ENCODE data around the gene XDH.

The XDH gene

GRCh38 chr2:31398881-31399280 lies 15.7 kb downstream of the XDH start:
- no peaks in the 10 kb centered on the region for H3K36me3 ChIP-seq (ENCODE audit: control insufficient read depth, low read length)
- no peaks in the 10 kb centered on the region for H3F3A ChIP-seq (ENCODE audit: control insufficient read depth, insufficient read depth)
- H3K4me1 ChIP-seq (ENCODE audit: control insufficient read depth, low read length): no peaks in the 10 kb centered on the region
- no peak overlapping the region for H3K4me2 ChIP-seq (ENCODE audit: low read length)
- no peaks in the 10 kb centered on the region for H3K9me3 ChIP-seq (ENCODE audit: control insufficient read depth, insufficient read depth, low read length)
- no peaks in the 10 kb centered on the region for H3K27me3 ChIP-seq (ENCODE audit: control insufficient read depth, low read length)
- H3K4me3 ChIP-seq (ENCODE audit: low read length): no peak overlapping the region
- no peaks in the 10 kb centered on the region for H3K79me2 ChIP-seq (ENCODE audit: control insufficient read depth, low read length)
- H3K9me2 ChIP-seq (replicated peaks; ENCODE audit: control insufficient read depth, low read length): no peaks in the 10 kb centered on the region
- TF ChIP-seq CTCF (IDR thresholded peaks at IDR 0.05; ENCODE audit: low read depth, low read length, poor library complexity, severe bottlenecking) (no peak), EZH2phosphoT487 (IDR thresholded peaks at IDR 0.05; ENCODE audit: borderline replicate concordance, low read length) (no peak)
- no peaks in the 10 kb centered on the region for H4K20me1 ChIP-seq (ENCODE audit: control insufficient read depth, insufficient read depth, low read depth, low read length)
- no peak overlapping the region for H3K27ac ChIP-seq (ENCODE audit: low read depth, low read length)

- Histone ChIP-seq H3K4me3 (ENCODE audit: low read length) (no peak overlapping the region), H3K4me1 (ENCODE audit: control insufficient read depth, low read length) (no peaks in the 10 kb centered on the region), H3K4me2 (ENCODE audit: low read length) (no peak overlapping the region), H3K9me3 (ENCODE audit: control insufficient read depth, insufficient read depth, low read length) (no peaks in the 10 kb centered on the region), H3K9me2 (replicated peaks; ENCODE audit: control insufficient read depth, low read length) (no peaks in the 10 kb centered on the region), H3K27me3 (ENCODE audit: control insufficient read depth, low read length) (no peaks in the 10 kb centered on the region), H3K27ac (ENCODE audit: low read depth, low read length) (no peak overlapping the region), H3F3A (ENCODE audit: control insufficient read depth, insufficient read depth) (no peaks in the 10 kb centered on the region), H4K20me1 (ENCODE audit: control insufficient read depth, insufficient read depth, low read depth, low read length) (no peaks in the 10 kb centered on the region), H3K36me3 (ENCODE audit: control insufficient read depth, low read length) (no peaks in the 10 kb centered on the region), H3K79me2 (ENCODE audit: control insufficient read depth, low read length) (no peaks in the 10 kb centered on the region)
- TF ChIP-seq EZH2phosphoT487 (IDR thresholded peaks at IDR 0.05; ENCODE audit: borderline replicate concordance, low read length) (no peak), CTCF (IDR thresholded peaks at IDR 0.05; ENCODE audit: low read depth, low read length, poor library complexity, severe bottlenecking) (no peak)
Observed at GRCh38 chr2:31397094-31397493, 17.4 kb downstream of the XDH start.

- Histone ChIP-seq H3K36me3 (ENCODE audit: control insufficient read depth, low read length) (no peaks in the 10 kb centered on the region), H3K4me3 (ENCODE audit: low read length) (no peak overlapping the region), H3F3A (ENCODE audit: control insufficient read depth, insufficient read depth) (no peaks in the 10 kb centered on the region), H3K4me1 (ENCODE audit: control insufficient read depth, low read length) (no peaks in the 10 kb centered on the region), H3K27ac (ENCODE audit: low read depth, low read length) (no peak overlapping the region), H4K20me1 (ENCODE audit: control insufficient read depth, insufficient read depth, low read depth, low read length) (no peaks in the 10 kb centered on the region), H3K9me2 (replicated peaks; ENCODE audit: control insufficient read depth, low read length) (no peaks in the 10 kb centered on the region), H3K27me3 (ENCODE audit: control insufficient read depth, low read length) (no peaks in the 10 kb centered on the region), H3K79me2 (ENCODE audit: control insufficient read depth, low read length) (no peaks in the 10 kb centered on the region), H3K9me3 (ENCODE audit: control insufficient read depth, insufficient read depth, low read length) (no peaks in the 10 kb centered on the region), H3K4me2 (ENCODE audit: low read length) (no peak overlapping the region)
- TF ChIP-seq EZH2phosphoT487 (IDR thresholded peaks at IDR 0.05; ENCODE audit: borderline replicate concordance, low read length): no peak
- no peak for TF ChIP-seq CTCF (IDR thresholded peaks at IDR 0.05; ENCODE audit: low read depth, low read length, poor library complexity, severe bottlenecking)
Observed at GRCh38 chr2:31390324-31390723, 24.2 kb downstream of the XDH start.

- no peaks in the 10 kb centered on the region for H3K4me1 ChIP-seq (ENCODE audit: control insufficient read depth, low read length)
- no peak overlapping the region for H3K27ac ChIP-seq (ENCODE audit: low read depth, low read length)
- no peak overlapping the region for H3K4me2 ChIP-seq (ENCODE audit: low read length)
- TF ChIP-seq EZH2phosphoT487 (IDR thresholded peaks at IDR 0.05; ENCODE audit: borderline replicate concordance, low read length) (no peak), CTCF (IDR thresholded peaks at IDR 0.05; ENCODE audit: low read depth, low read length, poor library complexity, severe bottlenecking) (no peak)
- no peaks in the 10 kb centered on the region for H3K9me2 ChIP-seq (replicated peaks; ENCODE audit: control insufficient read depth, low read length)
- no peaks in the 10 kb centered on the region for H3F3A ChIP-seq (ENCODE audit: control insufficient read depth, insufficient read depth)
- no peaks in the 10 kb centered on the region for H3K9me3 ChIP-seq (ENCODE audit: control insufficient read depth, insufficient read depth, low read length)
- no peak overlapping the region for H3K4me3 ChIP-seq (ENCODE audit: low read length)
- no peaks in the 10 kb centered on the region for H3K27me3 ChIP-seq (ENCODE audit: control insufficient read depth, low read length)
- no peaks in the 10 kb centered on the region for H3K79me2 ChIP-seq (ENCODE audit: control insufficient read depth, low read length)
- H4K20me1 ChIP-seq (ENCODE audit: control insufficient read depth, insufficient read depth, low read depth, low read length): no peaks in the 10 kb centered on the region
- H3K36me3 ChIP-seq (ENCODE audit: control insufficient read depth, low read length): no peaks in the 10 kb centered on the region
Observed at GRCh38 chr2:31388736-31389135, 25.8 kb downstream of the XDH start.

Data from DOHH2 (cell line).